HG03565 (cell line): ENCODE results near the gene CELF1.
"Not testable (repeated sequence)": the region's sequence is repeated elsewhere in the genome, so short reads cannot be mapped to it uniquely, and the experiment has no call there.

ENCODE experiments used
- ATAC-seq: cut with Tn5 transposase; IDR thresholded peaks from one replicate; pipeline ENCODE4 v1.9.1; 2021; ENCODE audit warnings: mild to moderate bottlenecking, moderate library complexity; ENCODE audit not compliant: unreplicated experiment

Gene CELF1

GRCh38 chr11:47541070-47541469 is 11.9 kb downstream of the CELF1 start:
- ATAC-seq: no peak

GRCh38 chr11:47539681-47540039 is 13.3 kb downstream of the CELF1 start:
- no peak for ATAC-seq

- no peak for ATAC-seq
These were observed 14.0 kb downstream of the CELF1 start for GRCh38 chr11:47538741-47539565.

- ATAC-seq: no peak
These were observed 16.0 kb downstream of the CELF1 start for GRCh38 chr11:47536915-47537314.

- ATAC-seq: no peak
These were observed 18.2 kb downstream of the CELF1 start for GRCh38 chr11:47534704-47535251.

GRCh38 chr11:47533690-47534151 is 19.2 kb downstream of the CELF1 start:
- ATAC-seq: no peak

GRCh38 chr11:47532597-47533213 is 20.2 kb downstream of the CELF1 start:
- ATAC-seq: no peak

GRCh38 chr11:47531666-47532065 is 21.3 kb downstream of the CELF1 start:
- ATAC-seq: no peak

GRCh38 chr11:47530721-47531120 is 22.2 kb downstream of the CELF1 start:
- ATAC-seq: not testable (repeated sequence)

- ATAC-seq: no peak
These were observed 23.0 kb downstream of the CELF1 start for GRCh38 chr11:47529951-47530350.

- ATAC-seq: no peak
These were observed 25.7 kb downstream of the CELF1 start for GRCh38 chr11:47527186-47527585.

GRCh38 chr11:47526032-47526431 is 26.9 kb downstream of the CELF1 start:
- not testable (repeated sequence) for ATAC-seq

- ATAC-seq: no peak
These were observed 28.5 kb downstream of the CELF1 start for GRCh38 chr11:47524291-47524874.

- peak; percentile 34 for ATAC-seq
These were observed 29.3 kb downstream of the CELF1 start for GRCh38 chr11:47523490-47524225.

- ATAC-seq: no peak
These were observed 34.5 kb downstream of the CELF1 start for GRCh38 chr11:47518212-47518964.

GRCh38 chr11:47516984-47517853 is 35.7 kb downstream of the CELF1 start:
- ATAC-seq: no peak

GRCh38 chr11:47516155-47516554 is 36.8 kb downstream of the CELF1 start:
- ATAC-seq: no peak

- no peak for ATAC-seq
These were observed 37.9 kb downstream of the CELF1 start for GRCh38 chr11:47514825-47515647.
